Measurements from ENCODE around the gene CC2D2A.

Gene CC2D2A

DNA sequence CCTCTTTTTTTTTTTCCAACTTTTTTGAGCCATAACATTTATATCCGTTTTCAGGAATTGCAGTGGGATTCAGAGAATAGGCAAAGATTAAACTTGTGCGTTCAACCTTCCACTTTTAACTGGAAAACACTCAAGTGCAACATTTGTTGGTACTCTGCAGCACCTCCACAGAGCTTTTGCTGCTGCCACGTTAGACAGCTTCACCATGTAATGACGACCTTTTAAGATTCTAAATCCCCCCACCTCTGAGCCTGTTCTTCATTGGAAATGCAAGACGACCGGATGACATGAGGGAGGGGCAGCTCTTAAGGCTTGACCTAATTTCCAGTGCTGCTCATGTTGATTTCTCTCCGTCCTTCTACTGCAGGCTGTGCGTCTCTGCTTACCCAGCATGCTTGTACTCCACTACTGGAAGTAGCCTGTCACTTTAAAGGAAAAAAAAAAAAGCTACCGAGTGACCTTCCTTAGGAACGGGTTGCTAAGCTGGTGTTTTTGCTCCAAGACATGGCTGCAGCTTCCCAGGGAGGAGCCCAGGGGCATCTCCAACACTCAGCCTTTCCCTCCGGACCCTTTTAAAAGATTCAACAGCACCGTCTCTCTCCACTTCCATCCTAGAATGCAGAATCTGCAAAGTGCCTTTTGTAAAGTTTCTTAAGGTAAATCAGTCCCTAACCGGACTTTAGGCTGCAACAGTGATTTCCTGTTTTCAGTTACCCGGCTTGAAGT lies at the start of gene CC2D2A:
Gene CC2D2A, plus strand, starts transcription at position 481 of the 726 bp plus-strand sequence. CDS start 6,051 bp downstream, outside the sequence.
- no peak for DNase-seq

DNA sequence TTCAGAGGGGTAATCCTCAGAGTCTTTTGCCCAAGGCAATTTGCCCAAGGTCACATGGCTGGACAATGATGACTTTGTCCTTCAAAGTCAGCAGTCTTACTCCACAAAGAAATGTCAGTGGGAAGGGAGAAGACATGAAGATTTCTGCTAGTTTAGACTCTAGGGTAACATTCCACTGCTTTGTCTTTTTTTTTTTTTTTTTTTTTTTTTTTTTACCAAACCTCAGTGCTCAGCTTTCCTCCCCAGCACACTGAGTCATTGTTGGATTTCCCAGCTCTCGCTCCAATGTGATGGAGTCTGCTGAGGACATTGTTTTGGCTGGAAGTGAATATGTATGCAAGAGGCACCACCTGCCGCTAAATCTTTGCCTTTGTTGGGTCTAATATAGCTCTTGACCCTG lies 49.0 kb upstream of the CC2D2A start:
- no peak for DNase-seq

DNA sequence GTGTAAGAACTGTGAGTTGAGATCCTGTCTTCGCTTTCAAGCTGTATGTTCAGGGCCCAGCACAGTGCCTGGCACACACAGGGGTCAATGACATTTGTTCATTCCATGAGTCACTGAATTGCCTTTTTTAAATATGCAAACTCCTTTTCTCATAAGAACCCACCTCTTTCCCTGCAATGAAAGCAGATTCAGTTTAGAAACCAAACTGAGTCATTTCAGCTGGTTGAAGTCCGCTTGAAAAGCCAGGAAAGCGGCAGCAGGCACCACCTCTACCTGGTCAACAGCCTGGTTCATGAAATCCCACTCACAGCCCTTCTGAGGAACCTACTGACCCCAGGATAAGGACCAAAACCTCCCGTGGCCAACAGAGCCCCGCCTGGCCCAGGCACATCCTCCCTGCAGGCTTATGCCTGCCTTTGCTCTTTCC lies 46.4 kb upstream of the CC2D2A start:
- DNase-seq: no peak

DNA sequence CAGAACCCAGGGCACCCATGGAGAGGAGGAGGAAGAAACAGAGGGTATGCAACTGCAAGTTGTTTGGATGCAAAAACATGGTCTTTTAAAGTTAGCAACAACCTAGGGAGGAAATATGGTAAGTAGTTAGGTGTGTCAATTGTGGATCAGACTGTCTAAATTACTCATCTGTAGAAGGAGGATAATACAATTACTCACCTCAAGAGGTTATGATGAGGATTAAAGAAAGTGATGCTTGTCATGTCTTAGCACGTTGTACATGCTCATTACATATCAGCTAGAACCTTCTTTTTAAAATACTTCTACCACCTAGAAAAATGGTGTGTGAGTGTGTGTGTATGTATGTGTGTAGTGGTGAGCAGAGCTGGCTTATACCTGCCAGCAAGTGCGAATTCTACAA lies 44.2 kb upstream of the CC2D2A start:
- no peak for DNase-seq

DNA sequence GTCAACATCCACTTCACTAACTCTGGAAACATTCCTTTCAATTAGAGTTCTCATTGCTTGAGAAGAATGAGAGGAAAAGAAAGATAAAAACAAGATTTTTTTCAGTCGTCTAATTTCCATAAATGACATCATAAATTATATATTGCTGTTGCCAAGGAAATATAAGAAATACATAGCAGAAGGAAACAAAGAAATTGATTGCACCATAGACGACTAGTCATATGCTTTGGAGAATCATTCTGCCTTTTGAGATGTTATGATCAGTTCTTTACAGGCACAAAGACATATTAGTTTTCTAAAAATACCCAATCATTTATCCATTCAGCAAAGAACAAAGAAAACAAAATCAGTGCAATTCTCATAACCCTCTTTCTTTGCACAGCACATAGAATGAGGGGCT lies 42.5 kb upstream of the CC2D2A start:
- DNase-seq: no peak

DNA sequence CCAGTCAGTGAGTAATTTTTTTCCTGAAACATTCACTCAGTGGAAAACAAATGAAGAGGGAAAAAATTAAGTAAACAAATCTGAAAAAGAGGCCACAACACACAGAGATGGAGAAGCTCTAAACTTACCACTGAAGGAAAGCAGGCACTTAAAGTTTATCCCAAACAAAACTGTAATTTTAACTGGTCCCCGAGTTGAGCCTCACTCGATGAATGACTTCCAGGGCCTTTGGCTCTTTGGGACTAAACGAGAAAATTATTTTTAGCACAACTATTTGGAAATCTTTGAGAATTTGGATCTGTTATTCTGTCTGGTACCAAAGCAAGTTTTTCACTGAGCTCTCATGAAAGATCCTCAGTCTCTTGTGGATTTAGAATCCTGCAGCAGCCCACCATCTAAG lies 42.0 kb upstream of the CC2D2A start, which contains the start of gene C1QTNF7:
Gene C1QTNF7, plus strand, starts transcription at position 333 of the 400 bp plus-strand sequence. CDS start 7,711 bp downstream, outside the sequence.
- DNase-seq: no peak

DNA sequence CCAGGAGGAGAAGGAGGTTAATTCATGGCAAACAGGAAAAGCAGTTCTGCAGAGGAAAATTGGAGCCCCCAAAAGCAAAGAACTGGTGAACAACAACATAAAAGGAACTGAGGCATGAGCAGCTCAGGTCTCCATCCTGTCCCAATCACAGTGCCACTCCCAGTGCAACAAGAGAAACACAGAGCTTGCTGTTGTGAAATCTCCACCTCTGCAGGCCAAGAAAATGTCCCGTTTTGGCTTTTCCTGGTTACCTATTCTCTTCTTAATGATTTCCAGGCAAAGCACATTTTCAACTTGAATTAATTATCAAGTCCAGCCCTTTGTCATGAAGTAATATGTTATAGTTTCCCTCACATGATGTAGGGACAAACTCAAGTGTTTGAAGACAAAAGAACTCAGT lies 41.1 kb upstream of the CC2D2A start:
- no peak for DNase-seq

DNA sequence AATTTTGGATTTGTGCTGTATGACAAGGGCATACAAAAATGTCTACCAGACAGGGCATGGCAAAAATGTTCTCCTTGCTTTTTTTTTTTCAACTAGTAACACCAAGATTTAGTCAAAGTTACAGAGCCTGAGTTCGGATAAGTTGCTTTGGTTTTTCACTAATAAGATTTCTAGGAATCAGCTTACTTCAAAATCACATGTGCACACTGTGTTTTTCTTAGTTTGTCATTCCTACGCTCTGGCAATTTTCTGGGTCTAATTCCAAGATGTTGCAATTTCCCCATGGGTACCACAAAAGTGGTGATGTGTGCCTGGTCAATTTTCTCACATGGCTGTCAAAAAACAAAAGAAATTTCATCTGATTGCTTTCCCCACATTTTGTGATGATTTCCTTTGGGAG lies 35.6 kb upstream of the CC2D2A start:
- DNase-seq: no peak

DNA sequence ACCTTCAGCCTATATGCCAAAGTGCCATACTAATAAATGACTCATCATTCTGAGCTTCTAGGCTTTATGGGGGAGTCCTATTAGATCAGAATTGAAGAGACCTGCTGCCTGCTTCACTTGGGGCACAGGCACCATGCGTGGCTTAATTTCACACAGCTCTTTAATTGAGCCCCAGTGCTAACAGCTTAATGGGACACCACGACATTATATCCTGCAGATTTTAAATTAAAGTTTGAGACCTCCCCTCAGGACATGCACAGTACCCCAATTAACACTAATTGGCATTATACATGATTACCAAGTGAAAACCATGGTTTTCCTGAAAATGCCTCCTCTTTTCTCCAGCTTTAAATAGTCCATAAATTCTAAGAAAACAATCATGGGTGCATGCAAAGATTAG lies 35.0 kb upstream of the CC2D2A start:
- DNase-seq: no peak

DNA sequence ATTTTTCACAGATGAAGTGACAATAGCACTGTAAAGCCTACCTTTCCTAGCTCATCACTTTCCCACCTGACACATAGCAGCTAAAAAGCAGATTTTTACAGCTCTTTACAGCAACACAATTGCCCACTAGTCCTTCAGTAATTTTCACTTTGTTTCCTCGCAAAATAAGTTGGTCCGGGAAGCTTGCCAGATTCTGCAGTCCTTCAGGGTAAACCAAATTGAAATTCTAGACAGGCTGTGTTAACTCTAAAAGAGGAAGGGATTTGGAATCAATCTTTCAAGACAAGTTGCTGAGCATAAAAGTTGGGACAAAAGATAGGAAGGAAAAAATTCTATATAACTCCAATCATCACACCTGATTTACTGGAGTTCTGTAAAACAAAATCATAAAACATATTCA lies 33.2 kb upstream of the CC2D2A start:
- DNase-seq: no peak

DNA sequence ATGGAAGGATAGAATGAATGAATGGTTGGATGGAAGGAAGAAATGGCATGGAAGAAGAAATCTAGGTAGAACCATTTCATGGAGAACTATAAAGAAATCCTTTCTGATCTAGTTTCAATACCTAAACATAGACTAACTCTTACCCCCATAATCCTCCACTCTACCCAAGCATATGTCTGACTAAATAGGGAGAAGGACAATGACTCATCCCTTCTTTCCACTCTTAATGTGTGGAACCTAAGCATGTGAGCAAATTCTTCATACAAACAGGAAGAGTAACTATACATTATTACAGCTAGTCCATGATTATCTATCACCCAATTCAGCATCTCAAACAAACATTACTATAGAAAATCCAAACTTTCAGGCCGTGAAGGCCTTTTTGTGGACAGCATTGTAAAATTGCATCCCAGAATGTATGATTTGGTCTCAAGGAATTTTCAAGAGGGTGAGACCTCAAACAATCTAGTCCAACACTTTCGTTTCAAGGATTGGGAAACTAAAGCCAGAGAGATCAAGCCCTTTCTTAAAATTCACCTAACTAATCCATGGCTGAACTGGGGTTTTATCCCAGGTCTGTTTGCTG lies 30.6 kb upstream of the CC2D2A start:
- no peak for DNase-seq

DNA sequence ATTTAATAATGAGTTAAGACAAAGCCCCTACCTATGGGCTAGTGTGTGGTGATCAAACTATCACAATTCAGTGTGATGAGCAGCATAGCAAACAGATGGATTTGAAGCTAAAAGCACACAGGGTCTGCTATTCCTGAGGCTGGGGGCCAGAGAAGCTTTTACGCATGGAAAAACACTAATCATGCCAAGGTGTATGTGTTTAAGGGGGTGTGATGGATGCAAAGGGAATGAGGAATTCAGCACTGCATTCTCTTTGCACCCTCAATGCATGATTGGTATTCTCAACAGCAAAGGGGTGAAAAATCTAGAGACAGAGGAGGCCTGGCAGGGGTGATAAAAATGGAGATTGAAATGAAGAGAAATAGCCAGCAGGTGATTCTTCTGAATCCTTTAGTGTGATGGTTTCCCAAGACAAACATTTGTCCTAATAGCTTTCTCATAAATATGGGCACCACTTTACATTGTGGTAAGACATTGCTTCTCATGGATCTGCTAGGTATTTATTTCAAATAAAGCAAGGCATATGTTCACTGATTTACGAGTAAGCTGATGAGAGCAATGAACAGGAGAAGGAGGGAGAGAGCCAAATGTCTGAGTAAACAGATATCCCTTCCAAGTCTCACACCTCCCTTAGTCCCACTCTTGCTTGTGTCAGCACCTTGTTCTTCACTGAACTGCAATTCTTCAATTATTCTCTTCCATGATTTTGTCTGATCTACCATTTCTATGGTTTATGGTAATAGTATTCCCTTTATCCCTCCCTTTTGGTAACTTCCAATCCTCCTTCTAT lies 26.1 kb upstream of the CC2D2A start:
- DNase-seq: no peak

DNA sequence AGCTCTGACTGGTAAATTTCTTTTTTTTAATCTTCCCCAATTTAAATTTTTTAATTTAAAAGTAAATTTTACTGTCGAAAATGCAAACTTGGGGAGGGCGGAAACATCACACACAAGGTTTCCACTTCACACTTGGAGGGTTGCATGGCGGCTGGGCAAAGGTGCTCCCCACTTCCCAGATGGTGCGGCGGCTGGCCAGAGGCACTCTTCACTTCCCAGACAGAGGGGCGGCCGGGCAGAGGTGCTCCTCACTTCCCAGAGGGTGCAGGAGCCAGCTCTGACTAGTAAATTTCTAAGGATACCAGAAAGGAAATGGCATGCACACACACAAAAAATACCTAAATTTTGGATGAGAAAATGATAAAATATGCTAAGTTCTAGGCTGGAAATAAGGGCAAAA lies 25.4 kb upstream of the CC2D2A start:
- DNase-seq: no peak

DNA sequence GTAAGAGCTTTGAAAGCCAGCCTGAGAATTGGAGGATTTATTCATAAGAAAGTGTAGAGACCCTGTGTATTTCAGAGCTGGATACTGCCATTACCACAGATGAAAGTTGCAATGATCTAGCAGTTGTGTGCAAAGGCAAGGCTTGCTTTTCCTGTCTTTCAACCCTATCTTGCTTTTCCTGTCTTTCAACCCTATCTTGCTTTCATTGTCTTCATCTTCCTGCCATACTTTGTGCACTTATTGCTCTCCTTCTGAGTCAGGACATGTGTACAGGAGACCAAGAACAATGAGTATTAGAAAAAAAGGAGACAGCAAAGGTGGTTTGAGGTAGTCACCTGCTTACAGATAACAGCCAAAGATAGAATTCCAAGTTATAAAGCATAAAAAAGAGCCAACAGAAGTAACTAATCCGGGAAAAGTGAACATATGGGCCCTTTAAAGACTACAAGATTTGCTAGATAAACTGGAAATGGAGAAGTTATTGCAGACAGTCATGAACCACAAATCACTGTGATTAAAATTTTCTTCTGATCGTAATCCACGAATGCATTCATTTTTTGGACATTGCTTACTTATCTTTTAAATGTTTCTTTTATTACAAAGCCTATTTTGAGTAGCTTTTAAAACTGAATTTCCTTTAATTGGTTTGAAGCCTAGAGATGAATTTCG lies 24.7 kb upstream of the CC2D2A start:
- DNase-seq: no peak

DNA sequence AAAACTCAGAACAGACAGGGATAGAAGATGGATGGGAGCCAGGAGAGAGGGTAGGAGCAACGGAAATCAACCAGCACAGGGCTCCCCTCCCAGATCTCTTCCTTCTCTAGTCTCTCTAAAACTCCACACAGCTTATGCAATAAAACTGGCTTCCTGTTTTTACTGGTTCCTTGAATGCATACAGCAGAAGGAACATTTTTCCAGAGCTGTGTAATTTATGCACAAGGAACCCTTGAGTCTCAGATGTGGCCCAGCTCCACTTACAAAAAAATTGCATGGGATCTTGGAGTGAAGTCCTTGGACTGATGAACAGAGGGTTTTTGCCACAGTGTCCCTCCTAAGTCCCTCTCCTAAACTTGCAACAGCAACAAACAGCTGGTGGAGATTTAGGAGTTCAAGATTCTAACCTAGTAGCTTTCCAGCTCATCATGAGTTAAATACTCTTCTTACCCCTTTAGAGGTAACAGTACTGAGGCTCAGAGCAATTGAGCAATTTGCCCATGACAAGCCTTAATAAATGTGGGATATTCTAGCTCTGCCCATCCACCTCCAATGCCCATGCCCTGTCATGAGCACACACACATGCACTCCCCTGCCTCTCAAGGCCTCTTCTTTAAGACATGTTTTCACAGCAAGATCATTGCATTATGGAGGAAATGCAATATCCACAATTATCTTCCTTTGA lies 18.4 kb upstream of the CC2D2A start:
- DNase-seq: no peak

DNA sequence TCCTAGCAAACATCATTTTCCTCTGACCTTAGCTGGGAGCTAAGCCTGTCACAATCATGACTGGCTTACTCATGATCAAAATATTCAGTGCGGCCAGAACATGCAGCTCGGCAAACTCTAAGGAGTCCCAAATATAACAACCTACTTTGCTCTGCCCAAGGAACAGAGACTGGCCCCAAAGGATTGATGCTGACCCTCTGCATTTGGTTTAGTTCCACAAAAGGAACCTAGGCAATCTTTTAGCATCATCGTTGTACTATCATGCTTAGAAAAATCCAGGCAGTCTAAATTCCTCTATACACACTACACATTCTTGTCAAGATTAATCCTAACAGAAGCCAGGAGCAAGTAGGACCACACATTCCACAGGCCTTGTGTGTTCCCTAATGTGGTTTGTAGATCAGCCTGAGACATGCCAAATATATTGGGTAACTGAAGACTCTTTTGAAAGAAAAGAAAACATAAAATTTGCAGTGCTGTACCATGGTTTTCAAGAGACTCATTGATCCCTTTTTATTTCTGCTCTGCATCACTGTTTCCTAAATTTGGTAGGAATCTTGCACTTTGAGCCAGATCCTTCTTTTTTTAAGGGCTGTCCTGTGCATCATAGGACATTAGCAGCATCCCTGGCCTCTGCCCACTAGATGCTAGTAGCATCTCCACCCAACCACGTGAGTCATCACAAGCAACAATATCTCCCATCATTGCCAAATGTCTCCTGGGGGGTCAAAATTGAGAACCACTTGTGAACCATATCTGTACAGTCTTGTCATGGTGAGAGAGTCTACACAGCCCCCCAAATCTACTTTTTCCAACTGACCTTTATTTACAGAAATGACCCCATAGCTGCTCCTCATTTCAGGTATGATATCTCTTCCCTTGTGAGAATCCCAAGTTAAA lies 17.6 kb upstream of the CC2D2A start:
- DNase-seq: no peak

DNA sequence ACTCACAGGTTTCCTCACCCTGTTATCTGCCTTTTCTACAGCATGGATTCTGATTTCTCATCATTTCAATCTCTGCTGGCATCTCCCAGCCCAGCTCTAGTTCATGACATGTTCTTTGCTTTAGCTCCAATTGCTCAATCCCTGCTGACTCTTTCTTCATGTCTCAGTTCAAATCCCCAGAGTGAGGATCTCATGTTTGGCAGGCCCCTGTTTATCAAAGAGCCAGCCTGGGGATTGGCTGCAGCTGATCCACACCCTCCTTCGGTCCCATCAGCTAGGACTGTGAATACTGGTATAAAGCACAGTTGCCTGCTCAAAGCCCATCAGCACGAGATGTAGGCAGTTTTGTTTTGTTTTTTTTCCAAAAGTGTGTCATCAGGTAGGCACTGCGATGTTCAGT lies 14.4 kb upstream of the CC2D2A start:
- DNase-seq: no peak

DNA sequence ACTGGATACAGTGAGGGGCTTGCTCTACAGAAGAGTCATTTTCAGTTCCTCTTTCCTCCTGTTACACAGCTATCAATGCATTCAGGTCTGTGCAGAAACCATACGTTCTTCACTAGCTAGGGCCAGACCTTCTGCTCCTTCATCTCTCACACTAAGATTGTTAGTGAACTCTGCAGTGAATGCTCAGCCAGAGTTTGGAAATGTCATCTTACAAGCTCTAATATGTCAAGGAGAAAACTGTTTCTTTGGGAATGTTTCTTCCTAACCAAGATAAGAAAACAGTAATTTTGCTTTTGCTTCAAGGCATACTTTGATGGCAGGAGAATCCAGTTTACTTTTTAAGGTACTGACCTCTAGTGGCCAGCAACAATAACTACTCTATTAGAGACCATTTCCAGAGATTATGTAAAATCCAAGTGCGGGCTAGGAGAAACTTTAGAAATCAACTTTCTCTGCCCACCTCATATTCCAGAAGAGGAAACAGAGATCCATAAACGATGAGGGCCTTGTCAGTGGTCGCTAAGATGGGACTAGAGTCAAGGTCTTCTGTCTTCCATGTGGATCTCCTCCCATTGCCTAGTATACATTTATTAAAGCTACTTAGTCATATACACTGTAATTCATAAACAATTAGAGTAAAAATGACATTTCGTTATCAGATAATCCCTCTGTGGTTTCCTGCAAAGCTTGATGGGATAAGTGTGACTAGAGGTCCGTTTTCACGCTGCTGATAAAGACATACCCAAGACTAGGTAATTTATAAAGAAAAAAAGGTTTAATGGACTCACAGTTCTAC lies 12.1 kb upstream of the CC2D2A start:
- DNase-seq: no peak

DNA sequence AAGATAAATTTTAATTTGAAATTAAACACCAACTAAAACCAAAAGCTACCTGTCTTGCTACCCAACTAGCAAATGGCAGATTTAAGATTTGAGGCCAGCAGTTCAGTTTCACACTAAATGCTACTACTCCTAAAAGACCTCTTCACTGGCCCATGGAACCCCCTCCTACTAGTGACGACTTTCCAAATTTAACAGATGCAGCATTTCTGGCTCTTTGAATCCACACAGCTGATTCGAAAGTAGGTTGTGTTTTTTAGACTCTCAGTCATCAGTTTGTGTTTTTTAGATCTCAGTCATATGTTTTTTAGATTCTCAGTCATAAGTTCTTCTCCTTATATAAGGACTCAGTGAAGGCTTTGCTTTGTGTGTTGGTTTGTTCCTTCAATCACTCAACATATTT lies 11.1 kb upstream of the CC2D2A start:
- no peak for DNase-seq

DNA sequence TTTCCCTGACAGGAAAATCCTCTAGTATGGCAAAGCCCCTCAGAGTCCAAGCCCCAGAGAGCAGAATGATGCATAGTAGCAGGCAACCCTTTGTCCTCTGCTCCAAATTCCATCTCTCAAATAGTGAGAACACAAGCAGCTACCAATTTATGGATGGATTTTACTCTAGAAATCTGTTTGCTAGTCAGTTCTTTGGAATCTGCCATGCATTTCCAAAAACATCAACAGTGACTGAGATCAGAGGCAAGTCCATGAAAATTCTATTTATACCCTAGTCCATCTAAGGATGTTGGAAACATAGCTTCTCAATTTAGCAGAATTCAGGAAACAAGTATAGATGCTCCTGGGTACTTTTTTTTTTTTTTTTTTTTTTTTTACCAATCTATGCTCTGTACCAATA lies 10.0 kb upstream of the CC2D2A start:
- DNase-seq: no peak

DNA sequence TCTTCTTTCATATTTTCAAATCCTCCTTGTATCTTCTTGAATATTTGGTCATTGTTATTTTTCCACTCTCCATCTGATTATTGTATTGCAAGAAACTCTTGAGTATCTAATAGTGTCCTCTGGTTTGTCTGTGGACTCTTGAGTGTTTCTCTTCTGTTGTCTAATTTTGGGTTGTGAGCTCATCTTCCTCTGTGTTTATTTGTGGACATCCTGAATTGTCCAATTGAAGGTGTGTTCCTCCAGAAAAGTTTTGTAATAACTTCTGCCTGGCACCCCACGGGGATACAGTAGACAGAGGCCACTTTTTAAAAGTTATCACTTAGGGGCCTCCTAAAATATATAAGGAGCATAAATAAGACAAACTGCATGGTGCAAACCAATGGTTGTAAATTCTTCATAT lies 3.1 kb upstream of the CC2D2A start:
- no peak for DNase-seq

Measured in CD4-positive, alpha-beta T cell treated with Interleukin-6 for 4 hours (primary cell).